PFSK-1 (cell line): ENCODE measurements around the gene PLEKHM2.

ENCODE experiments used
- FOXP2 ChIP-seq: optimal IDR thresholded peaks from 2 replicates; pipeline ENCODE3; 2011; ENCODE audit warnings: borderline replicate concordance, control low read depth, inconsistent platforms; ENCODE audit not compliant: insufficient read depth; ENCODE audit errors: extremely low read length, extremely low read depth
- POLR2AphosphoS5 ChIP-seq: IDR thresholded peaks from 2 replicates; pipeline ENCODE4 v1.6.1; 2012; ENCODE audit warnings: low read depth, mild to moderate bottlenecking, control low read depth, low read length, moderate library complexity
- SIN3A ChIP-seq: IDR thresholded peaks from 2 replicates; pipeline ENCODE4 v1.6.1; 2012; ENCODE audit warnings: mild to moderate bottlenecking, low read length, moderate library complexity, borderline replicate concordance; ENCODE audit not compliant: insufficient read depth
- TAF1 ChIP-seq: IDR thresholded peaks from 2 replicates; pipeline ENCODE4 v1.6.1; 2012; ENCODE audit warnings: low read length, control low read depth, borderline replicate concordance; ENCODE audit not compliant: insufficient read depth
- TF ChIP-seq, protein P1 (sequence below), 2 experiments: IDR thresholded peaks; 2 replicates each; pipeline versions ENCODE4 v1.6.1 to v1.8.0; 2011 to 2012; ENCODE audit warnings: low read depth in 2 of 2, low read length in 2 of 2, control low read depth in 1 of 2, inconsistent platforms in 1 of 2, mild to moderate bottlenecking in 1 of 2, moderate library complexity in 1 of 2; ENCODE audit not compliant: insufficient read depth in 1 of 2

DNA sequence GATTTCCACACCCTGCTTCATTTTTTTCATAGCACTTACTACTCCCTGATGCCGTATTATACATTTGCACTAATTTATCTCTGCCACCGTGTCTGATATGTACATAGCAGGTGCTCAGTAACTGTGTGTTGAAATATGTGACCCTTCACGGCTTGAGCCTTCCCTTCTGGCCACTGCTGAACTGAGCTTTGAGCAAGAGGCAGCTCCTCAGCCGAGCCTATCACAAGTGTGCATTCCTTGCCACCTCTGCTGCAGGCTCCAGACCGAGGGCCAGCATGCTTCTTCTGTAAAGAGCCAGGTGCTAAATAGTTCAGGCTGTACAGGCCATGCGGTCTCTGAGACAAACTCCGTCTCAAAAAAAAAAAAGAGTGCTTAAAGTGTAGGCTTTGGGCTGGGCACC lies 22.6 kb downstream of the PLEKHM2 start:
- TF ChIP-seq TAF1 (no peak), POLR2AphosphoS5 (no peak), SIN3A (no peak), FOXP2 (no peak)
- TF ChIP-seq, protein P1, sequence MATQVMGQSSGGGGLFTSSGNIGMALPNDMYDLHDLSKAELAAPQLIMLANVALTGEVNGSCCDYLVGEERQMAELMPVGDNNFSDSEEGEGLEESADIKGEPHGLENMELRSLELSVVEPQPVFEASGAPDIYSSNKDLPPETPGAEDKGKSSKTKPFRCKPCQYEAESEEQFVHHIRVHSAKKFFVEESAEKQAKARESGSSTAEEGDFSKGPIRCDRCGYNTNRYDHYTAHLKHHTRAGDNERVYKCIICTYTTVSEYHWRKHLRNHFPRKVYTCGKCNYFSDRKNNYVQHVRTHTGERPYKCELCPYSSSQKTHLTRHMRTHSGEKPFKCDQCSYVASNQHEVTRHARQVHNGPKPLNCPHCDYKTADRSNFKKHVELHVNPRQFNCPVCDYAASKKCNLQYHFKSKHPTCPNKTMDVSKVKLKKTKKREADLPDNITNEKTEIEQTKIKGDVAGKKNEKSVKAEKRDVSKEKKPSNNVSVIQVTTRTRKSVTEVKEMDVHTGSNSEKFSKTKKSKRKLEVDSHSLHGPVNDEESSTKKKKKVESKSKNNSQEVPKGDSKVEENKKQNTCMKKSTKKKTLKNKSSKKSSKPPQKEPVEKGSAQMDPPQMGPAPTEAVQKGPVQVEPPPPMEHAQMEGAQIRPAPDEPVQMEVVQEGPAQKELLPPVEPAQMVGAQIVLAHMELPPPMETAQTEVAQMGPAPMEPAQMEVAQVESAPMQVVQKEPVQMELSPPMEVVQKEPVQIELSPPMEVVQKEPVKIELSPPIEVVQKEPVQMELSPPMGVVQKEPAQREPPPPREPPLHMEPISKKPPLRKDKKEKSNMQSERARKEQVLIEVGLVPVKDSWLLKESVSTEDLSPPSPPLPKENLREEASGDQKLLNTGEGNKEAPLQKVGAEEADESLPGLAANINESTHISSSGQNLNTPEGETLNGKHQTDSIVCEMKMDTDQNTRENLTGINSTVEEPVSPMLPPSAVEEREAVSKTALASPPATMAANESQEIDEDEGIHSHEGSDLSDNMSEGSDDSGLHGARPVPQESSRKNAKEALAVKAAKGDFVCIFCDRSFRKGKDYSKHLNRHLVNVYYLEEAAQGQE (IDR thresholded peaks at IDR 0.05; ENCODE audit: insufficient read depth in 1 of 2, low read depth in 2 of 2, low read length in 2 of 2) = no peak
